ENCODE measurements around the gene PLPP6. TPM values are rescaled to one million over a fixed set of nuclear protein-coding genes. Genes with fewer than 3 reads are reported as not detected.
A peak's percentile ranks its signal among the peaks of the same experiment; 100 is the strongest.
"Not testable (repeated sequence)": the region's sequence is repeated elsewhere in the genome, so short reads cannot be mapped to it uniquely, and the experiment has no call there.

Gene PLPP6
- total RNA-seq, 4 donors from 2014 or later: 13.6 to 20.7 (median 17.7) TPM

- H3K4me3 ChIP-seq (ENCODE audit: low read depth, poor library complexity, severe bottlenecking): no peak overlapping the region
- TF ChIP-seq CTCF (IDR thresholded peaks at IDR 0.05) (no peak), POLR2A (IDR thresholded peaks at IDR 0.05) (no peak)
- intact Hi-C loops (cut with DNase I; ENCODE audit: low total_unique reads): no loop called here
- WGBS, 2 donors: 81 to 94% methylated on average over 3 of the region's 3 CpGs
- DNase-seq (ENCODE audit: low spot score in 2 of 2): no peak
These were observed 5.5 kb upstream of the PLPP6 start for GRCh38 chr9:4656621-4657020.

GRCh38 chr9:4657426-4658159, 4.5 kb upstream of the PLPP6 start:
- 90 to 93% methylated on average over 4 of the region's 4 CpGs for WGBS, 2 donors
- TF ChIP-seq POLR2A (IDR thresholded peaks at IDR 0.05) (no peak), CTCF (IDR thresholded peaks at IDR 0.05) (no peak)

GRCh38 chr9:4660665-4661064, 1.4 kb upstream of the PLPP6 start:
- DNase-seq (ENCODE audit: low spot score in 2 of 2); intact Hi-C loops (cut with DNase I; ENCODE audit: low total_unique reads); H3K4me3 ChIP-seq (ENCODE audit: low read depth, poor library complexity, severe bottlenecking): not testable (repeated sequence)
- WGBS, 2 donors: 93 to 98% methylated on average over 5 of the region's 5 CpGs

More at GRCh38 chr9:4657426-4658159, 4.5 kb upstream of the PLPP6 start:
- intact Hi-C loops (cut with DNase I; ENCODE audit: low total_unique reads): no loop called here
- no peak for DNase-seq (ENCODE audit: low spot score in 2 of 2)
- no peak overlapping the region for H3K4me3 ChIP-seq (ENCODE audit: low read depth, poor library complexity, severe bottlenecking)

GRCh38 chr9:4661165-4661564, 929 bp upstream of the PLPP6 start:
- no peak for DNase-seq (ENCODE audit: low spot score in 2 of 2)
- H3K4me3 ChIP-seq (ENCODE audit: low read depth, poor library complexity, severe bottlenecking): no peak overlapping the region
- 79 to 85% methylated on average over 1 of the region's 1 CpG for WGBS, 2 donors
- intact Hi-C loops (cut with DNase I; ENCODE audit: low total_unique reads): no loop called here
- no peak for TF ChIP-seq CTCF (IDR thresholded peaks at IDR 0.05)
- TF ChIP-seq POLR2A (IDR thresholded peaks at IDR 0.05): no peak

GRCh38 chr9:4661611-4662010, 483 bp upstream of the PLPP6 start:
- 9 to 11% methylated on average over 5 of the region's 5 CpGs for WGBS, 2 donors
- no peak for DNase-seq (ENCODE audit: low spot score in 2 of 2)
- H3K4me3 ChIP-seq (ENCODE audit: low read depth, poor library complexity, severe bottlenecking): peak overlapping the region; percentile 71
- intact Hi-C loops (cut with DNase I; ENCODE audit: low total_unique reads): no loop called here
- no peak for TF ChIP-seq POLR2A (IDR thresholded peaks at IDR 0.05)
- TF ChIP-seq CTCF (IDR thresholded peaks at IDR 0.05): no peak

GRCh38 chr9:4662989-4663792, 1.1 kb downstream of the PLPP6 start:
- TF ChIP-seq CTCF (IDR thresholded peaks at IDR 0.05): no peak
- no peak for TF ChIP-seq POLR2A (IDR thresholded peaks at IDR 0.05)
- H3K4me3 ChIP-seq (ENCODE audit: low read depth, poor library complexity, severe bottlenecking): peak overlapping the region; percentile 71
- DNase-seq (ENCODE audit: low spot score in 2 of 2): peak in 1 of 2 donors; percentile 88
- intact Hi-C loops (cut with DNase I; ENCODE audit: low total_unique reads): no loop called here
- 43 to 46% methylated on average over 13 of the region's 13 CpGs for WGBS, 2 donors
